HCT116 (cell line): ENCODE measurements around the gene LAIR1. TPM values are rescaled to one million over a fixed set of nuclear protein-coding genes. Genes with fewer than 3 reads are reported as not detected.

ENCODE experiments used
- ATAC-seq: fragments of 200-7000 bp; cut with Tn5 transposase; 2 replicates; pipeline ENCODE4 v1.9.1; 2020; ENCODE audit warnings: mild to moderate bottlenecking, moderate library complexity
- BruUV-seq: library from RNA; stranded (reverse); fragments of 400-500 nt; replicated peaks from 2 replicates; lab custom pipeline; 2021; lab: Mats Ljungman, UMichigan
- CTCF ChIA-PET: fragments of 300-600 bp; sonication (Branson Sonifier 250); formaldehyde crosslinking; loops from one replicate; lab custom pipeline; 2021; ENCODE audit warnings: antibody characterized with exemption; lab: Charles Lee
- POLR2A ChIA-PET: fragments of 300-600, 350-600 bp; sonication (Branson Sonifier 250); formaldehyde crosslinking; loops from one replicate; lab custom pipeline; 2021; ENCODE audit warnings: antibody characterized with exemption; lab: Charles Lee
- RAD21 ChIA-PET, 2 experiments: fragments of 300-600 bp; sonication (Branson Sonifier 250); formaldehyde crosslinking; loops; one replicate each; lab custom pipeline; 2023; ENCODE audit warnings: low total read pairs in 2 of 2; ENCODE audit not compliant: uncharacterized antibody in 2 of 2, unreplicated experiment in 2 of 2, low non-redundant PET in 1 of 2; lab: Charles Lee
- DNase-seq: peaks from one replicate; pipeline ENCODE4 v3.0.0-alpha.2; 2010; ENCODE audit warnings: low read depth, low spot score
- H2AFZ ChIP-seq: fragments of 200-600 bp; shearing (Covaris generic), sonication (generic); 2 replicates; pipeline ENCODE4 v1.6.1; 2017; ENCODE audit warnings: low read depth, mixed run types, mixed read lengths, antibody characterized with exemption, low read length; ENCODE audit not compliant: poor library complexity, severe bottlenecking
- H3K27ac ChIP-seq: 2 replicates; pipeline ENCODE4 v1.5.1; 2012; ENCODE audit warnings: low read depth, low read length
- H3K27me3 ChIP-seq: fragments of 200-600 bp; sonication (generic); 2 replicates; pipeline ENCODE4 v1.6.1; 2016; ENCODE audit warnings: mixed run types, low read length, mixed read lengths; ENCODE audit not compliant: insufficient read depth
- H3K36me3 ChIP-seq, 2 experiments: fragments of 200-500 bp in 1 of 2; fragments of 200-600 bp in 1 of 2; sonication (Bioruptor generic) in 1 of 2; sonication (generic) in 1 of 2; 2 replicates each; pipeline versions ENCODE4 v1.5.1 to v1.6.1; 2014 to 2016; ENCODE audit warnings: low read length in 2 of 2, inconsistent platforms in 1 of 2, mixed read lengths in 1 of 2, mixed run types in 1 of 2; ENCODE audit not compliant: insufficient read depth in 2 of 2, control insufficient read depth in 1 of 2
- H3K4me1 ChIP-seq, 2 experiments: fragments of 200-600 bp in 1 of 2; sonication (generic) in 1 of 2; 2 replicates each; pipeline versions ENCODE4 v1.5.1 to v1.6.1; 2012 to 2017; ENCODE audit warnings: low read length in 2 of 2, inconsistent platforms in 1 of 2, mild to moderate bottlenecking in 1 of 2, mixed read lengths in 1 of 2, mixed run types in 1 of 2, moderate library complexity in 1 of 2; ENCODE audit not compliant: insufficient read depth in 2 of 2, control insufficient read depth in 1 of 2
- H3K4me2 ChIP-seq: fragments of 200-600 bp; sonication (generic); 2 replicates; pipeline ENCODE4 v1.6.1; 2017; ENCODE audit warnings: mixed run types, low read length, mixed read lengths
- H3K4me3 ChIP-seq, 2 experiments: fragments of 200-600 bp in 1 of 2; sonication (generic) in 1 of 2; replicated peaks in 1 of 2; 2 replicates each; pipeline ENCODE4 v1.5.1; 2011 to 2016; ENCODE audit warnings: low read length in 2 of 2, control low read depth in 1 of 2, low read depth in 1 of 2, mild to moderate bottlenecking in 1 of 2, mixed read lengths in 1 of 2, mixed run types in 1 of 2
- H3K79me2 ChIP-seq: fragments of 200-600 bp; sonication (generic); 2 replicates; pipeline ENCODE4 v1.6.1; 2017; ENCODE audit warnings: mild to moderate bottlenecking, mixed run types, low read length, moderate library complexity, mixed read lengths; ENCODE audit not compliant: insufficient read depth
- H3K9ac ChIP-seq: fragments of 200-600 bp; sonication (generic); 2 replicates; pipeline ENCODE4 v1.6.1; 2016; ENCODE audit warnings: low read length, mixed read lengths
- H3K9me2 ChIP-seq: fragments of 200-600 bp; sonication (generic), shearing (Covaris generic); 2 replicates; pipeline ENCODE4 v1.6.1; 2017; ENCODE audit warnings: mixed run types, mild to moderate bottlenecking, moderate library complexity; ENCODE audit not compliant: insufficient read depth
- H3K9me3 ChIP-seq, 2 experiments: fragments of 200-500 bp in 1 of 2; fragments of 200-600 bp in 1 of 2; sonication (Bioruptor generic) in 1 of 2; sonication (generic) in 1 of 2; 2 replicates each; pipeline ENCODE4 v1.6.1; 2014 to 2017; ENCODE audit warnings: low read length in 2 of 2, mixed read lengths in 2 of 2, inconsistent platforms in 1 of 2, low read depth in 1 of 2, mild to moderate bottlenecking in 1 of 2, mixed run types in 1 of 2, moderate library complexity in 1 of 2; ENCODE audit not compliant: control insufficient read depth in 1 of 2, insufficient read depth in 1 of 2
- H4K20me1 ChIP-seq: fragments of 200-600 bp; sonication (generic), shearing (Covaris generic); 2 replicates; pipeline ENCODE4 v1.6.1; 2017; ENCODE audit warnings: mixed run types, mild to moderate bottlenecking, moderate library complexity; ENCODE audit not compliant: insufficient read depth
- CEBPB ChIP-seq: IDR thresholded peaks from 2 replicates; pipeline ENCODE4 v1.6.1; 2012; ENCODE audit warnings: low read depth
- EGR1 ChIP-seq: IDR thresholded peaks from 2 replicates; pipeline ENCODE4 v1.6.1; 2012; ENCODE audit warnings: low read depth
- EZH2 ChIP-seq: fragments of 200-600 bp; sonication (generic); IDR thresholded peaks from 2 replicates; pipeline ENCODE4 v1.6.1; 2017; ENCODE audit warnings: antibody characterized with exemption, mixed run types
- FOSL1 ChIP-seq: IDR thresholded peaks from 2 replicates; pipeline ENCODE4 v1.6.1; 2012; ENCODE audit warnings: low read depth
- POLR2AphosphoS5 ChIP-seq: IDR thresholded peaks from 2 replicates; pipeline ENCODE4 v1.6.1; 2011; ENCODE audit warnings: mild to moderate bottlenecking, low read depth, low read length, moderate library complexity
- SP1 ChIP-seq: IDR thresholded peaks from 2 replicates; pipeline ENCODE4 v1.6.1; 2012; ENCODE audit warnings: low read depth
- TCF7L2 ChIP-seq: IDR thresholded peaks from 2 replicates; pipeline ENCODE4 v1.7.0; 2011; ENCODE audit warnings: borderline replicate concordance, inconsistent platforms; ENCODE audit not compliant: insufficient read depth, insufficient read length; ENCODE audit errors: extremely low read depth
- YY1 ChIP-seq: IDR thresholded peaks from 2 replicates; pipeline ENCODE4 v1.6.1; 2011; ENCODE audit warnings: low read length, low read depth, moderate library complexity, mild to moderate bottlenecking; ENCODE audit not compliant: insufficient replicate concordance; ENCODE audit errors: extremely low read depth
- ZFX ChIP-seq: fragments of 450-650 bp; IDR thresholded peaks from 2 replicates; pipeline ENCODE4 v1.6.1; 2017
- ZNF274 ChIP-seq: fragments of 200-500 bp; sonication (Bioruptor generic); IDR thresholded peaks from 2 replicates; pipeline ENCODE4 v1.6.1; 2014; ENCODE audit warnings: mild to moderate bottlenecking, low read depth, low read length, inconsistent platforms
- intact Hi-C: fragments of 100-400 bp; cut with micrococcal nuclease; formaldehyde crosslinking; loops from 2 replicates; pipeline ENCODE4 v1.10.0; 2022
- total RNA-seq: library from RNA; stranded (reverse); gene quantifications from one replicate; pipeline ENCODE4 v1.2.1, GENCODE V29; 2021; ENCODE audit not compliant: unreplicated experiment
- TF ChIP-seq, protein P1 (sequence below): IDR thresholded peaks from 2 replicates; pipeline ENCODE4 v1.6.1; 2012
- TF ChIP-seq, protein P2 (sequence below): IDR thresholded peaks from 2 replicates; pipeline ENCODE4 v1.6.1; 2012
- TF ChIP-seq, protein P3 (sequence below): IDR thresholded peaks from 2 replicates; pipeline ENCODE4 v1.6.1; 2011; ENCODE audit warnings: mild to moderate bottlenecking, low read length, moderate library complexity; ENCODE audit not compliant: insufficient replicate concordance; ENCODE audit errors: extremely low read depth
- TF ChIP-seq, protein P4 (sequence below), 3 experiments: fragments of 200-600 bp in 1 of 3; sonication (generic) in 1 of 3; IDR thresholded peaks in 2 of 3; conservative IDR thresholded peaks in 1 of 3; 2 replicates each; pipeline ENCODE4 v1.5.1; 2012 to 2017; ENCODE audit warnings: low read depth in 2 of 3, low read length in 2 of 3, antibody characterized with exemption in 1 of 3, borderline replicate concordance in 1 of 3, control low read depth in 1 of 3, mild to moderate bottlenecking in 1 of 3, mixed read lengths in 1 of 3, mixed run types in 1 of 3, moderate library complexity in 1 of 3; ENCODE audit not compliant: insufficient read depth in 1 of 3

Gene LAIR1
- total RNA-seq, 1 experiment from 2014 or later: 0.89 TPM

DNA sequence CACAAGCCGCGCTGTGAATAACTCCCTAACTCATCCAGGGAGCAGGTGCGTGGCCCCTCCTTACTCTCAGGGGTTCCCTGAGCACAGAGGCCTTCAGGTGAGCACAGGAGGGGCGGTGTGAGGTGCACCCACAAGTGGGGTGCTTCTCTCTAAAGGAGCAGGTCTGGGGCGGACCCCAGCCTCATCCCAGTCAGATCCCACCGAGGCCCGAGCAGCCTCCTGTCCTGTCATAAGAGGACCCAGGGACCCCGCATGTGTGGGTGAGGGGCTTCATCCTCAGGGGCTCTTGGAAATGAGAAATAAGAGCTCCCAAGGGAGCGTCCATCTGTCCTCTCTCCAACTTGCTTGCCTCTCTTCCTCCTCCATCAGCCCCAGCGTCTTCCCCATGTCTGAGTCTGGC is 48.8 kb downstream of the LAIR1 start:
- ChIA-PET POLR2A (no interaction called here), CTCF (interaction anchor here (2.3 kb wide), 1 partner anchor 9 kb away, joined by 7 read pairs; no protein-coding TSS in a partner anchor), RAD21 (no interaction called here)
- H3K9me2 ChIP-seq: no peaks in the 10 kb centered on the region
- no peak overlapping the region for H3K4me3 ChIP-seq
- H3K36me3 ChIP-seq: no peaks in the 10 kb centered on the region
- no peak overlapping the region for H3K27ac ChIP-seq
- no peaks in the 10 kb centered on the region for H3K79me2 ChIP-seq
- BruUV-seq: no TSS peak
- no peaks in the 10 kb centered on the region; a peak in 1 of 4 replicates for H3K9me3 ChIP-seq
- no peak overlapping the region for H3K9ac ChIP-seq
- ATAC-seq (no peak), DNase-seq (no peak)
- no peak overlapping the region for H3K4me2 ChIP-seq
- H3K27me3 ChIP-seq: no peaks in the 10 kb centered on the region
- intact Hi-C loops: no loop called here
- H4K20me1 ChIP-seq: no peaks in the 10 kb centered on the region
- no peak overlapping the region for H2AFZ ChIP-seq
- TF ChIP-seq POLR2AphosphoS5 (no peak), FOSL1 (no peak), TCF7L2 (no peak), ZNF274 (no peak), EGR1 (no peak)
- TF ChIP-seq, all 23 proteins: peak for 0
- no peaks in the 10 kb centered on the region for H3K4me1 ChIP-seq

DNA sequence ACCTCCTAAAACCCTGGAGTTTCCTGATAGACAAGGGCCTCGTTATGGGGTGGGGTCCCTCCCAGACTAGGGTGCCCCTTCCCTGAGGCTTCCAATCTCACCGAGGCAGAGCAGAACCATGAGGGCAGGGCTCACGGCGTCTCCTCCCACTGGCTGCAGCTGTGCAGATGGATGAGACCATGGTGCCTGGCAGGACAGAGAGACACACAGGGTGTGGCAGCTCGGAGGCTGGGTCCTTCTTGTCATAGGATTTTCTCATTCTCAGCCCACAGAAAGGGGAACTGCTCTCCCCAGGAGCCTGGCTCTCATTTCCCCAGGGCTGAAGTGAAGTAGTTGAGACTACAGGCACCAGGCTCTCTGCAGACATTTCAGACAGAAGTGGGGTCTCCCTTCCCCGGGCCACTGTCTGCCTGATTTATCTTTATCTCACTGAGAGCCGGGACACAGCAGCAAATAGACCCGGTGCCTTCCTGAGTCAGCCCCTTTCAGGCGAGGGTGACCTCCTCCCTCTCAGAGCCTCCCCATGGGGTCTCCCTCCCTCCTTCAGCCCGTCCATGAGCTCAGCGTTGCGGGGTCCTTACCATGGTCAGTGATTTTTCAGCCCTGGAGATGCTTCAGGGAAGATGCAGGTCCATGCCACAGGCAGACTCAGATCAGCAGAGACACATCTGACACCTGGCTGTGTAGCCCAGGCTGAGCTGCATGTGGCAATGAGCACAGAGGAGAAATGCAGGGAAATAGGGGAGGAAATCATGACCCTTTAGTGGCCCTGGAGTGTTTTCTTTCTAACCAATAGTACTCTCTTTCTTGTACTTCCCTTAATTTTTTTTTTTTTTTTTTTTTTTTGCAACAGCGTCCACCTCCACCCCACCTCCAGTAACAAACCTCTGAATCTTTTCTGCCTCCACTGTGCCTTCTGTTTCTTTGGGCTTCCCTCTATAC is 52.0 kb downstream of the LAIR1 start, which contains the start of gene LILRA5:
LILRA5 (minus strand) TSS at position 731 of the 942 bp plus-strand sequence; CDS start at position 584, 147 bp downstream.
- H3K9me2 ChIP-seq: no peaks in the 10 kb centered on the region
- TF ChIP-seq YY1 (no peak), SP1 (no peak), ZFX (no peak), EZH2 (no peak), CEBPB (no peak), FOSL1 (no peak)
- TF ChIP-seq, protein P1, sequence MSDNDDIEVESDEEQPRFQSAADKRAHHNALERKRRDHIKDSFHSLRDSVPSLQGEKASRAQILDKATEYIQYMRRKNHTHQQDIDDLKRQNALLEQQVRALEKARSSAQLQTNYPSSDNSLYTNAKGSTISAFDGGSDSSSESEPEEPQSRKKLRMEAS: no peak
- TF ChIP-seq, protein P2, sequence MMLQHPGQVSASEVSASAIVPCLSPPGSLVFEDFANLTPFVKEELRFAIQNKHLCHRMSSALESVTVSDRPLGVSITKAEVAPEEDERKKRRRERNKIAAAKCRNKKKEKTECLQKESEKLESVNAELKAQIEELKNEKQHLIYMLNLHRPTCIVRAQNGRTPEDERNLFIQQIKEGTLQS: no peak
- TF ChIP-seq, protein P3, sequence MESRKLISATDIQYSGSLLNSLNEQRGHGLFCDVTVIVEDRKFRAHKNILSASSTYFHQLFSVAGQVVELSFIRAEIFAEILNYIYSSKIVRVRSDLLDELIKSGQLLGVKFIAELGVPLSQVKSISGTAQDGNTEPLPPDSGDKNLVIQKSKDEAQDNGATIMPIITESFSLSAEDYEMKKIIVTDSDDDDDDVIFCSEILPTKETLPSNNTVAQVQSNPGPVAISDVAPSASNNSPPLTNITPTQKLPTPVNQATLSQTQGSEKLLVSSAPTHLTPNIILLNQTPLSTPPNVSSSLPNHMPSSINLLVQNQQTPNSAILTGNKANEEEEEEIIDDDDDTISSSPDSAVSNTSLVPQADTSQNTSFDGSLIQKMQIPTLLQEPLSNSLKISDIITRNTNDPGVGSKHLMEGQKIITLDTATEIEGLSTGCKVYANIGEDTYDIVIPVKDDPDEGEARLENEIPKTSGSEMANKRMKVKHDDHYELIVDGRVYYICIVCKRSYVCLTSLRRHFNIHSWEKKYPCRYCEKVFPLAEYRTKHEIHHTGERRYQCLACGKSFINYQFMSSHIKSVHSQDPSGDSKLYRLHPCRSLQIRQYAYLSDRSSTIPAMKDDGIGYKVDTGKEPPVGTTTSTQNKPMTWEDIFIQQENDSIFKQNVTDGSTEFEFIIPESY: no peak
- TF ChIP-seq, protein P4, sequence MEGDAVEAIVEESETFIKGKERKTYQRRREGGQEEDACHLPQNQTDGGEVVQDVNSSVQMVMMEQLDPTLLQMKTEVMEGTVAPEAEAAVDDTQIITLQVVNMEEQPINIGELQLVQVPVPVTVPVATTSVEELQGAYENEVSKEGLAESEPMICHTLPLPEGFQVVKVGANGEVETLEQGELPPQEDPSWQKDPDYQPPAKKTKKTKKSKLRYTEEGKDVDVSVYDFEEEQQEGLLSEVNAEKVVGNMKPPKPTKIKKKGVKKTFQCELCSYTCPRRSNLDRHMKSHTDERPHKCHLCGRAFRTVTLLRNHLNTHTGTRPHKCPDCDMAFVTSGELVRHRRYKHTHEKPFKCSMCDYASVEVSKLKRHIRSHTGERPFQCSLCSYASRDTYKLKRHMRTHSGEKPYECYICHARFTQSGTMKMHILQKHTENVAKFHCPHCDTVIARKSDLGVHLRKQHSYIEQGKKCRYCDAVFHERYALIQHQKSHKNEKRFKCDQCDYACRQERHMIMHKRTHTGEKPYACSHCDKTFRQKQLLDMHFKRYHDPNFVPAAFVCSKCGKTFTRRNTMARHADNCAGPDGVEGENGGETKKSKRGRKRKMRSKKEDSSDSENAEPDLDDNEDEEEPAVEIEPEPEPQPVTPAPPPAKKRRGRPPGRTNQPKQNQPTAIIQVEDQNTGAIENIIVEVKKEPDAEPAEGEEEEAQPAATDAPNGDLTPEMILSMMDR (IDR thresholded peaks at IDR 0.05 in 2 of 3, conservative IDR thresholded peaks at IDR 0.05 in 1 of 3; ENCODE audit: borderline replicate concordance in 1 of 3, insufficient read depth in 1 of 3, low read depth in 2 of 3, low read length in 2 of 3): no peak
- TF ChIP-seq, all 23 proteins: peak for 0
- Histone ChIP-seq H3K27ac (no peak within 1 kb of the TSS), H3K36me3 (no peaks in the 10 kb centered on the region), H3K79me2 (no peaks in the 10 kb centered on the region), H3K27me3 (no peaks in the 10 kb centered on the region), H4K20me1 (no peaks in the 10 kb centered on the region), H3K9ac (no peak within 1 kb of the TSS), H3K4me3 (no peak within 1 kb of the TSS), H2AFZ (no peak within 1 kb of the TSS), H3K4me2 (no peak within 1 kb of the TSS), H3K4me1 (no peaks in the 10 kb centered on the region), H3K9me3 (no peaks in the 10 kb centered on the region)
- ChIA-PET CTCF (interaction anchor here (1.0 kb wide), 1 partner anchor 47 kb away, joined by 3 read pairs; no protein-coding TSS in a partner anchor), POLR2A (no interaction called here), RAD21 (no interaction called here)
- peak; percentile 27; the same call in 1 of the 2 replicates for ATAC-seq
- intact Hi-C loops: no loop called here
- no peak for DNase-seq
- no TSS peak for BruUV-seq
